HG03521 (cell line): Measurements from ENCODE around the gene ENDOD1.
A peak's percentile ranks its signal among the peaks of the same experiment; 100 is the strongest.

Experiments used
- ATAC-seq: cut with Tn5 transposase; IDR thresholded peaks from one replicate; pipeline ENCODE4 v1.9.1; 2021; ENCODE audit warnings: mild to moderate bottlenecking, moderate library complexity; ENCODE audit not compliant: unreplicated experiment

The ENDOD1 gene

DNA sequence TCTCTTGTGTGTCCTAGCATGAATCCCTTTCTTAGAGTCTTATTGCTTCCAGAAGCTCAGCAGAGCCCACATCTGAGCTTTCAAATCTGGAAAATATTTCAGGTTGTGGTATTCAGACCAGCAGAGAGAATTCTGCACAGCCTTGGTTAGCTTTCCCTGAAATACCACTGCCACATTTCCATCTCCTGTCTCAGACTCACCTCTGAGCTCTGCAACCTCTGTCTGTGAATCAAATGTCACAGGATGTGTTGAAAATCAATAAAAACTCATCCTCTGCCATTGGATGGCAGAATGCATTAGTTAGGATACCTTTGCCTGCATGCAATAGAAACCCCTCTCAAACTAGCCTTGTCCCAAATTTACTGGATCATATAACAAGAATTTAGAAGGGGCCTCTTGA, 47.7 kb downstream of the ENDOD1 start:
- ATAC-seq, result no peak

- ATAC-seq, result peak; percentile 68
These were observed 48.8 kb downstream of the ENDOD1 start for GRCh38 chr11:95138448-95138847.

DNA sequence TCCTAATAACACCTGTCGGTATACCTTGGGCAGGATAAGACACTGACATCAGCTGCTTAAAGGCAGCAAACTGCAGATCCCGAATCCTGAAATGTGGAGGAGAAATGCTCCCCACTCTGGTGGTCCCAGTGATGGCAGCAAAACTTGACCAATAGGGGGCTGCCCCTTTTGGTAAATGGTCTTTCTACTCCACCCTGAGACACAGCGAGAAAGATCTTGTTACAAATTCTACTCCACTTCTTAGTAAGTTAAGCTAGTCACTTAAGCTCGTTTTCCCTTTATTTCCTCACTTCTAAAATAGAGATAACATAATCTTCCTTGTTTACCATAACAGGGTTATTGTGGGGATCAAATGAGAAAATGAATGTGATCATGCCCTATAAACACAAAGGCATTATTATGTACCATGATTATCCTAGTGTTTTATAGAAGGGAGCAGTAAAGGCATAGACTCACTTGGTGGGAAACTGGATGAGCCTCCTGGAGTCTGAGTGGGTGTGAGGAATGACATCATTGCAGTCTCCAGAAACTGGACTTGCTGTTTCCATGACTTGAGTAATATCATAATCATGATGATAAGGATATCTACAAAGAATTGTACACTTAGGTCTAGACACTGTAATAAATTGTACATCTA, 50.9 kb downstream of the ENDOD1 start:
- no peak for ATAC-seq

GRCh38 chr11:95142431-95142830, 52.8 kb downstream of the ENDOD1 start:
- no peak for ATAC-seq

GRCh38 chr11:95143106-95143681, 53.5 kb downstream of the ENDOD1 start:
- no peak for ATAC-seq

DNA sequence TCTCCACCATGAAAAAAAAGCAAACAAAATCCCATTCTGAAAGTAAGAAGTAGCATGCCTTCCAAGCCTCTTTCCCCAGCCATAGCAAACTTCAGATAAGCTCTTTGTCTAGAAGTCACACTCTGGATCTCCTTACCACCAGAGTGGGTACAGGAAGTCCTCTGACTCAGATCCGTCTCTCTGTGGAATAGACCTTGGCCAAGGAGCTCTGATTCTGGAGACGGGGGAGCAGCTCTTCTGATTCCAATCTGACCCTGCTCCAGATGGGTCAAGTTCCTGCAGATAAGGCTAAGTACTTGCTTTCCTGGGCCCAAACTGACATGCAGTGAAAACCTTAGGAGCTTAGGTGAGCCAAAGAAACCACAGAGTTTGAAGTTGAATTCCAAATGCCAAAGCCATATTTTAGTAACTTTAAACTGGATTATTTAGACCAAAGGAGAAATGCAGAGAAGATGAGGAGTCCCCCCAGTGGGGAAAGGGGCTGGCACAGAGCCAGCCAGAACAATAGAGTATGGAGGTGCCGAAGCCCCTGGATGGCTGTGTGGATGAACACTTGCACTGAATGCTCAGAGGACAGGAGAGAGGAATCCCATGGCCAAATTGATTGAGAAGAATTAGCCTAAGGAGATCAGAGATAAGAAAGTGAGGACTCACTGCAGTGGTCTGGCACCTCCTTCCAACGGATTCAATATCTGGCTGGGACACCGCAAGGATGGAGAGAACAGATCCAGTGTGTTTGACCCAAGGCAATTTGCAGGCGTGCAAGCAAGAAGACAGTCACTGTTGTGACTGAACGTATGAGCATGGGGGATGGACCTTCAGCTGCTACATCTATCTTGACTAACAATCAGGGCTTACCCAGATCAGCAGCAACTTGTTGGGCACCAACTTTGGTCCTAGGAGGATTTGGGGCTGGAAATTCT, 54.9 kb downstream of the ENDOD1 start:
- ATAC-seq, result no peak

DNA sequence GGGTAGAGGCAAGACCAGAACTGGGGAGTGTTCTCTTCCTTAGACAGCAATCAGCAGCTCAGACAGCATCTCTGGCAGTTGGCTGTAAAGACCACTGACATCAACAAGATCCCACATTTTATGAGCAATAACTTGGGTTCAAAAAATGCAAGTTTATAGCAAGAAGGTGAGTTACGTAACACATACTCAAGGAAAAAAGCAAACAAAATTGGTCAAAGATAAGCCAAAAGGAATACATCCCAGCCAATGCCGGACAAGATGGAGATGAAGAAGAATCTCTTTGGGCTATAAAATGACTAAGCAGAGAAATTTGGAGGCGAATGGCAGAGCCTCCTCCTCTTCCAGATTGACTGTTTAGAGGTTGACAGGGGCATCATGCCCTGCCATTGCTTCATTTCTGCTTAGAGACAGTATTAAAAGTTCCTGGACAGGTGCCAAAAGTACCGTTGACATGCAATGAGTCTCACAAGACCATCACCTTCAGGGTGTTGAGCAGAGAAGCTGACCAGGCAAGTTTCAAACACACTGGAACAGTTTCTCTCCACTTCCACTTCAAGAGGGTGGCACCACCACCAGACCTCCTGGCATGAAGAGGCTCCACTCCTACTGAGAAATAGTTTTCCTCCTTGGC, 55.9 kb downstream of the ENDOD1 start:
- ATAC-seq, result no peak

DNA sequence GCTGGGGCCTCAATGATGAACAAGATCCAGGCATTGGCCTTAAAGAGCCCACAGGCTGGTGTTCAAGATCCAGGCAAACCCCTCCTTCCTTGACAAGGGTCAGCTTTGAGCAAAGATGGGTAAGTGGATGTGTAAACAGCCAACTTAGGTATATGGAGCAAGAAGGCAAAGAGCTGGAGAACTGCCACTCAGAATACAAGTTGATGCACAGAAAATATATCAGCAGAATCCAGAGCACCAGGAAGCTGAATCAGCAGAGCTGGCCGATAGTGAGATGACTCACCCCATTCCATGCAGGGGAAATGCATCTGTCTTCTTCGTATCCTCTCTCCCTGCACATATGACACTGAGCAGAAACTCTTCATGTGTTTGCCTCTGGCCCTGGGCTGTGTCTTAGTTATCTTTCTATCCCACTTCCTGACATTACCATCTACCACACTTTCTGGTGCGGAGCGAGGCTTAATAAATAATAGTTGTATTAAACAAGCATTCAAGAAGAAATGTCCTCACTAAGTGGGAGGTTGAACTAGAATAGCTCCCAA, 57.8 kb downstream of the ENDOD1 start:
- ATAC-seq, result no peak

GRCh38 chr11:95148406-95148805, 58.8 kb downstream of the ENDOD1 start:
- ATAC-seq, result no peak

GRCh38 chr11:95148938-95149337, 59.3 kb downstream of the ENDOD1 start:
- no peak for ATAC-seq

DNA sequence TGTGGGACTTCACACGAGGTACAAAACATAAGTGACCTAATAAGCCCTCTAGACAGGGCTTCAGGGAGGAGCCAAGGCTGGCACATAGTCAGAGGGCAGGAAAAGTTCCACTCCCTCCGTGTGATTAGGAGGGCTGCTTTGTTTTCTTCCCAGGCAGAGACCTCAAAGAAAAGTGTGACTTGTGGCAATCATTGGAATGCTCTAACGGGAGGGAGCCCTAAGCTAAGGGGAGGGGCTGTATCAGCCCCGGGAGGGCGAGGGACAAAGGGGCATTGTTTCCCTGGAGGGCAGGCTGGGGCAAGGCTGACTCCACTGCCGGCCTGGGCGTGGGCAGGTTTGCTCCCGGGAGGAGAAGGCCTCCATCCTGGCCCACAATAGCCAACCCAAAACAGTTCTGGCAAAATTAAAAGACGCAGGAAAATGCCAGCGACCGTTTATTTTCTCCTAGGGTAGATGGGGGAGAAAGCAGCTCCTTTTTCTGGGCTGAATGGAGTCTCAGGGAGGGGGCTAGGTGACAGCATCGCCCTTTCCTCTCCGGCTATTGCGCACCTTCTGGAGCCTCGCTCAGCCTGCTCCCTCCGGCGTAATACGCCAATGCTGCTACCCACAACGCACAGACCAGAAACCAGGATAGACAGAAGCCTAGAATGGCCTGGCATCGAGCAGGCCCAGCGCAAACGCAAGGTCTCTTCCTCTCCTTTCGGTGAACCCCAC, 60.2 kb downstream of the ENDOD1 start:
- no peak for ATAC-seq

- ATAC-seq, result peak; percentile 86
These were observed 61.5 kb downstream of the ENDOD1 start for GRCh38 chr11:95150956-95151684.

GRCh38 chr11:95152876-95153856, 63.5 kb downstream of the ENDOD1 start:
- no peak for ATAC-seq

GRCh38 chr11:95153857-95154246, 64.2 kb downstream of the ENDOD1 start:
- ATAC-seq, result no peak

GRCh38 chr11:95154514-95154913, 64.9 kb downstream of the ENDOD1 start:
- ATAC-seq, result no peak

GRCh38 chr11:95155385-95155784, 65.7 kb downstream of the ENDOD1 start:
- ATAC-seq, result no peak

GRCh38 chr11:95156133-95156721, 66.6 kb downstream of the ENDOD1 start:
- ATAC-seq, result no peak

DNA sequence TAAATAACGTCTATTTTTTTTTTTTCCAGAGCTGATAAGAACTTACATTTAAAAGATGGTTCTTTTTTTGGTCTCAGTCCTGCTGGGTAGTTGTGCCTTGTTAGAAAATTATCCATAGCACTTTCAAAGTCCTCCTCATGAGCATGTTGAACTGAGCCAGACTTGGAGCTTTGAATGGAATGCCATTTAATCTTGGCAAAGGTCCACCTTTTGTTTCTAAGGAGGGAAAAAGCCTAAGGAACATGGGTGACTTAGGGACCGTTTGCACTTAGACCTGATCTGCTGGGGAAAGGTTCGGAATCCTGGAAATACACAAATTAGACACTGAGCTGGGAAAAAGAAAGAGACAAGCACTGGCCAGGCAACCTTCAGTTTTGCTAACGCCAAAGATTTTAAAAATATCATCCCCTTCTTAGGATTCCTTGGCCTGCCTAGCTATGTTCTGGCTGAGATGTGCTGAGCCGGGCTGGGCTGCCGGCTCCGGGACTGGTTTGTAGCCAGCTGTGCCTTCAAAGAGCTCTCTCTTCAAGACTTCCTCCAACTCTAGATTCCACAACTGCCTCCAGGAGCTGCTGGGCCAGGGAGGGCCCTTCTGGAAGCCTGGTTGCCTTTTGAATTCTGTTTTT, 67.4 kb downstream of the ENDOD1 start:
- ATAC-seq, result no peak
